Measurements from ENCODE around the gene MPL.

The MPL gene

DNA sequence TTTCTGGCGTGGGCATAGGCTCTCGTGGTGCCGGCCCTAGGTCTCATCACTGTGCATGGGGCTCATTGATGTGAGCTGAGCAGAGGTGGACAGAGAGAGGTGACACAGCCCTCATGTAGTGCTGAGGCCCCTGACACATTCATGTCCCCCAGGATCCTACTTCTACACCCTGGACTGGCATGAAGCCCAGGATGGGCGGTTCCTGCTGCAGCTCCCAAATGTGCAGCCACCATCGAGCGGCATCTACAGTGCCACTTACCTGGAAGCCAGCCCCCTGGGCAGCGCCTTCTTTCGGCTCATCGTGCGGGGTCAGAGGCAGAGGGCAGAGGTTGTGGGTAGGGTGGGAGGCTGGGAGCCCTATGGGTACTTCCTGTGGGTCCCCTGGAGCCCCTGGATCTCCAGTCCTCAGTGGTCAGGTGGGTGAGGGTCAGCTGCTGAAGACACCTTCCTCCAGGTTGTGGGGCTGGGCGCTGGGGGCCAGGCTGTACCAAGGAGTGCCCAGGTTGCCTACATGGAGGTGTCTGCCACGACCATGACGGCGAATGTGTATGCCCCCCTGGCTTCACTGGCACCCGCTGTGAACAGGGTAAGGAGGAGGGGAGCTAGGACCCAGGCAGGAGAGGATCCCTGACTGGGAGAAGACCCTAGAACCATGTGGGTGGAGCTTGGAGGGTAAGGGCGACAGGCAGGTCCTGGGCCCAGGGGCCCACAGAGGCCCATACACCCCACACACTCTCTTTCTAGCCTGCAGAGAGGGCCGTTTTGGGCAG is 30.7 kb upstream of the MPL start:
- no peak for DNase-seq (ENCODE audit: low spot score)

DNA sequence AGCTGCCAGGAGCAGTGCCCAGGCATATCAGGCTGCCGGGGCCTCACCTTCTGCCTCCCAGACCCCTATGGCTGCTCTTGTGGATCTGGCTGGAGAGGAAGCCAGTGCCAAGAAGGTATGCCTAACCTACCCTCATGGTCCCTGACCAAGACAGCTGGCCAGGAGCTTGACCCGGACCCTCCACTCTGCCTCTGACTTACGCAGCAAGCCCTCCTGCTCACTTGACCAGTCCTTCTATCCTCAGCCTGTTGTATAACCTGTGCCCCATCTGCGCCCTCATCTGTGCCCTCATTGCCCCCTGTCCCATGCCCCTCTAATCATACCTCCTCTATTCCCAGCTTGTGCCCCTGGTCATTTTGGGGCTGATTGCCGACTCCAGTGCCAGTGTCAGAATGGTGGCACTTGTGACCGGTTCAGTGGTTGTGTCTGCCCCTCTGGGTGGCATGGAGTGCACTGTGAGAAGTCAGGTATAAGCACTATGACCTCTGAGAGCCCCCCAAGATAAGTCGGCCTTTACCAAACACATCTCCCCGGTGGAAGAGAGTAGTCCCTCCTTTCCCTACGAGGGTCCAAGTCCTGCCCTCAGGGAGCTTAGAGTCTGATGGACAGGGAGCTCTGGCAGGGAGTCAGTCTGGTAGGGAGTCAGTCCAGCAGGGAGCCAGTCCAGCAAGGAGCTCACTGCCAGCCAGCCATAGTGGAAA is 30.0 kb upstream of the MPL start:
- DNase-seq (ENCODE audit: low spot score) = no peak

DNA sequence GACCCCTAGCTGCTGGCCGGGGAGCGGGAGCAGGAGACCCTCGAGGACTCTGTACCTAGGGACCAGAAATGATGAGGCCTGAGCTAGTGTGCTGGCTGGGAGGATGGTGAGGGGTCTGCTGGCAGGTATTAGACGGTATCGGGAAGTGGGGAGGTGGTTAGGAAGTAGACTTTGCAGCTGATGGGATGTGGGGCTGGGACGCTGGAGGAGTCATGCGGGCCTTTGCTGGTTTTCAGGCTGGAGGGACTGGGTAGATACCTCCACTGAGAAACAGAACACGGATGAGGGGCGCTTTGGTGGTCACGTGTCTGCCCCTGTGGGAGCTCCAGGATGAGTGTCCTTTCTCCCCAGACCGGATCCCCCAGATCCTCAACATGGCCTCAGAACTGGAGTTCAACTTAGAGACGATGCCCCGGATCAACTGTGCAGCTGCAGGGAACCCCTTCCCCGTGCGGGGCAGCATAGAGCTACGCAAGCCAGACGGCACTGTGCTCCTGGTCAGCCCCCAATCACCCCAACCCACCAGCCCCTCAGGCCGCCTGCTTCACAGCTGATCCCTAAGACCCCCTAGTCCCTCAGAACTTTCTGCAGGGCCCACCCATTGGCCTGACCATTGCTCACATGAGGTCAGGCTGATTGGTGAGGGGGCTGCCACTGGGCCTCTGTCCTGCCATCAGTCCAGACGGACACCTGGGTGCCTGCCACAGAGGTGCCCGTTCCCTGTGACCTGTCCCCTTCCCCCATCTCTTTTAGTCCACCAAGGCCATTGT is 28.8 kb upstream of the MPL start:
- no peak for DNase-seq (ENCODE audit: low spot score)

DNA sequence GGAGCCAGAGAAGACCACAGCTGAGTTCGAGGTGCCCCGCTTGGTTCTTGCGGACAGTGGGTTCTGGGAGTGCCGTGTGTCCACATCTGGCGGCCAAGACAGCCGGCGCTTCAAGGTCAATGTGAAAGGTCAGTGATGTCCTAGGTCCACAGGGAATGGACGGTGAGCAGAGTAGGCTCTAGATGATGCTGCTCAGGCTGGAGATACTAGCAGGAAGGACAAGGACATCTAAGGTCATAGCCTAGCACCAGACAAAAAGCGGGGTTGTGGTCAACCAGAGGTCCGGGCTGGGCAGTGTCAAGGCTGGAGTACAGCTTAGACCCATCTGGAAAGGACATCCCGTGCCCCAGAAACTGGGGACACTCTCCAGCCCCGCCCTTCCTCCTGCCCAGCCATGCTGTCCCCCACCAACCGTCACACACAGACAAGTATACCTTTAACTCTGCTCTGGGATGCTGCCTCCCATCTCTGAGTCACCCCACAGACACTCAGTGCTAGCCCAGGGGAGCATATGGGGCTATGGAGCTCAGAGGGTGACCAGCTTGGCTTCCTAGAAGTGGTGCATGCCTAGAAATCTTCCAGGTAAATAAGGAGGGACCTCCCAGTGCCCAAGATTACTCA is 28.1 kb upstream of the MPL start:
- no peak for DNase-seq (ENCODE audit: low spot score)

DNA sequence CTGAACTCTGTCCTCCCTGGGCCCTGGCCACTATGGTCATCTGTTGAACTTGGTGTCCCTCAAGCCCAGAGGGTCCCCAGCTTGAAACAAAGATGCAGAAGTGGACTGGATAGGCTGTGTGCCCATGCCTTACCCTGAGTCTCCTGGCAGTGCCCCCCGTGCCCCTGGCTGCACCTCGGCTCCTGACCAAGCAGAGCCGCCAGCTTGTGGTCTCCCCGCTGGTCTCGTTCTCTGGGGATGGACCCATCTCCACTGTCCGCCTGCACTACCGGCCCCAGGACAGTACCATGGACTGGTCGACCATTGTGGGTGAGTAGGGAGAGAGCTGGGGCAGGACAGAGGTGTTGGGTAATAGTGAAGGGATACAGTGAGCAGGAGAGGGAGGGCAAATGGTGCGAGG is 26.1 kb upstream of the MPL start:
- DNase-seq (ENCODE audit: low spot score) = no peak

DNA sequence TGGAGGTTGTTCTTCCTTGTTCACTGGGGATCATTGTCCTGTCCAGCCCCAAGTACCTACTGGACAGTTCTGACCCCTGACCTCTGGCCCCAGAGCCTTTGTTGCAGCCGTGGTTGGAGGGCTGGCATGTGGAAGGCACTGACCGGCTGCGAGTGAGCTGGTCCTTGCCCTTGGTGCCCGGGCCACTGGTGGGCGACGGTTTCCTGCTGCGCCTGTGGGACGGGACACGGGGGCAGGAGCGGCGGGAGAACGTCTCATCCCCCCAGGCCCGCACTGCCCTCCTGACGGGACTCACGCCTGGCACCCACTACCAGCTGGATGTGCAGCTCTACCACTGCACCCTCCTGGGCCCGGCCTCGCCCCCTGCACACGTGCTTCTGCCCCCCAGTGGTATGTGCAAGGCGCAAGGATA is 25.4 kb upstream of the MPL start:
- no peak for DNase-seq (ENCODE audit: low spot score)

DNA sequence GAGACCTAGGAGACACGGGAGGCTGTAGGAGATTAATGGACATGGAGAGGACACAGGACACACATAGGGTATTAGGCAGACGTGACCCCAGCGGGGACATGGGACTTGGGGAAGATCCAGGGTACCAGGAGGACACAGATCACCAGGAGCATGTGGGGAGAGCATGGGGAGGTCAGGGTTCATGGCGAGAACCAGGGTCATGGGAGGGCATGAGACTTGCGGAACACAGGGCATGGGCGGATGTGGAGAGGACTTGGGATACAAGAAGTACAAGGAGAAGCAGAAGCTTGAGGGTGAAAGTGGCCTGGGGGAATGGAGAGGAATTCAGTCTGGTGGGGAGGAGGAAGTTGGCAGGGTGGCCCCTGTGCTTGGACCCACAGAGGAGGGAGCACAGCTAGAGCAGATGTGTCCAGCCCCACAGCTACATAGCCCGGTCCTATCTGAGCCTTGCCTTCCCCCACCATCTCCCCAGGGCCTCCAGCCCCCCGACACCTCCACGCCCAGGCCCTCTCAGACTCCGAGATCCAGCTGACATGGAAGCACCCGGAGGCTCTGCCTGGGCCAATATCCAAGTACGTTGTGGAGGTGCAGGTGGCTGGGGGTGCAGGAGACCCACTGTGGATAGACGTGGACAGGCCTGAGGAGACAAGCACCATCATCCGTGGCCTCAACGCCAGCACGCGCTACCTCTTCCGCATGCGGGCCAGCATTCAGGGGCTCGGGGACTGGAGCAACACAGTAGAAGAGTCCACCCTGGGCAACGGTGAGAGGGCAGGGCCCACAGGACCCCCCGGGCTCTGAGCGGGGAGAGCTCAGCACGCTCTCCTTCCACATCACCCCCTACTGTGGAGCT is 24.7 kb upstream of the MPL start:
- no peak for DNase-seq (ENCODE audit: low spot score)

DNA sequence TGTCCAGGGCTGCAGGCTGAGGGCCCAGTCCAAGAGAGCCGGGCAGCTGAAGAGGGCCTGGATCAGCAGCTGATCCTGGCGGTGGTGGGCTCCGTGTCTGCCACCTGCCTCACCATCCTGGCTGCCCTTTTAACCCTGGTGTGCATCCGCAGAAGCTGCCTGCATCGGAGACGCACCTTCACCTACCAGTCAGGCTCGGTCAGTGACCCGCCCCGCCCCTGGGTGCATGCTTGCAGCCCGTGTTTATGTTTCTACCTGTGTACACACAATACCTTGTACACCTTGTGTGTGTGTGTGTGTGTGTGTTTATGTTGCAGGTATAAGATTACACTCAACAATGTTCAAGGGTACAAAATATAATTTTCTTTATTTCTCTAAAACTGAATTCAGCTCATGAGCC is 23.8 kb upstream of the MPL start:
- no peak for DNase-seq (ENCODE audit: low spot score)

DNA sequence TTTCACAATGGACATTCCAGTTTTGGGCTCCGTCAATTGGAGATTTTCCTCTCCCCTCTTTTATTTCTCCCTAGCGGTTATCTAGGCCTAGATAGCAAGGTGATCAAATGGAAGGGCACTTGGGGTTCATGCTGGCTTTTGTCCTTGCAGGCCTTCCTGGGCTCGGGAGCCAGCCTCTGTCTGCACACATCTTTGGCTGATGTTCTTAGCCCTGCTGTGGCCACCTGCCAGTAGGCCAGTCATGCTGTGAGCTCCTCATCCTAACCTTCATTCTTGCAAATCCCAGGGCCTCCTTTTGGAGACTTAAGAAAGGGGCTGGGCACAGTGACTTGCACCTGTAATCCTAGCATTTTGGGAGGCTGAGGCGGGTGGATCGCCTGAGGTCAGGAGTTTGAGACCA is 23.4 kb upstream of the MPL start:
- DNase-seq (ENCODE audit: low spot score) = no peak

DNA sequence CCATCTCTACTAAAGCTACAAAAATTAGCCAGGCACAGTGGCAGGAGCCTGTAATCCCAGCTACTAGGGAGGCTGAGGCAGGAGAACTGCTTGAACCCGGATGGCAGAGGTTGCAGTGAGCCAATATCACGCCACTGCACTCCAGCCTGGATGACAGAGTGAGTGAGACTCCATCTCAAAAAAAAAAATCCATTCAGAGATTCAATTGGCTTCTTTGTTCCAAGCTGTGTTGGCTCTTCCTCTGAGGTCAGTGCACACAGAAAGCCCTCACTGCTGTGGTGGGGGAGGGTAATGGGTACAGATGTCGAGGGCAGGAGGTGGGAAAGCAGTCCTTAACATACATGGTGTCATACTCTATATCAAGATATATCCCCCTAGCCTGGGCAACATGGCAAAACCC is 22.1 kb upstream of the MPL start:
- no peak for DNase-seq (ENCODE audit: low spot score)

DNA sequence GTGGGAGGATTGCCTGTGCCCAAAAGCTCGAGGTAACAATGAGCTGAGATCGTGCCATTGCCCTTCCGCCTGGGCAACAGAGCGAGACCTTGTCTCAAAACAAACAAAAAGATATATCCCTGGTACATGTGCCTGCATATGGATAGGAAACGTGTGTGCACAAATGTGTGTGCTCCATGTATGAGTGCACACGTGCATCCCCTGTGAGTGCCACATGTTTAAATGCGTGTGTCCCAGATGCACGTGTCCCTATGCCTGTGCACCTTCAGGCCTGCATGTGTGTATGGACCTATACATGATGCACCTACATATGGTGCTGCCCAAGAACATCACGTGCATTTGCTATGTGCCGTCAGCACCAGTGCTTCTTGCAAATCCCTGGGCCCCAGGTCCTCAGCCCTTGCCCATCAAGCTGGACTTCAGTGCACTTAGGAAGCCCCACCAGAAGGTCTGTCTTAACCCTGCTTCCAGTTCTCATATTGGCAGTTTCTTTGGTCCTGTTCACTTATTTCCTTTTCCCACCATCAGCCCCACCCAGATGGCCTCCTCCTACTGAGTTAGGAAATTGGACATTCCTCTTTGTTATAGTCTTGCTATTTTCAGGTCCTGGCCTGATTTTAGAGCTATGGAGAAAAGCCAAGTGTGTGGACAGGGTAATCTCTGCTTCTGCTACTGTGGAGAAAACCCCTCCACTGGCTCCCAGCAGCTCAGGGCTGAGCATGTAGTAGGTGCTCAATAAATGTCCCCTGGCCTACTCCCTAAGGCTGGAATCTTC is 21.5 kb upstream of the MPL start:
- no peak for DNase-seq (ENCODE audit: low spot score)

DNA sequence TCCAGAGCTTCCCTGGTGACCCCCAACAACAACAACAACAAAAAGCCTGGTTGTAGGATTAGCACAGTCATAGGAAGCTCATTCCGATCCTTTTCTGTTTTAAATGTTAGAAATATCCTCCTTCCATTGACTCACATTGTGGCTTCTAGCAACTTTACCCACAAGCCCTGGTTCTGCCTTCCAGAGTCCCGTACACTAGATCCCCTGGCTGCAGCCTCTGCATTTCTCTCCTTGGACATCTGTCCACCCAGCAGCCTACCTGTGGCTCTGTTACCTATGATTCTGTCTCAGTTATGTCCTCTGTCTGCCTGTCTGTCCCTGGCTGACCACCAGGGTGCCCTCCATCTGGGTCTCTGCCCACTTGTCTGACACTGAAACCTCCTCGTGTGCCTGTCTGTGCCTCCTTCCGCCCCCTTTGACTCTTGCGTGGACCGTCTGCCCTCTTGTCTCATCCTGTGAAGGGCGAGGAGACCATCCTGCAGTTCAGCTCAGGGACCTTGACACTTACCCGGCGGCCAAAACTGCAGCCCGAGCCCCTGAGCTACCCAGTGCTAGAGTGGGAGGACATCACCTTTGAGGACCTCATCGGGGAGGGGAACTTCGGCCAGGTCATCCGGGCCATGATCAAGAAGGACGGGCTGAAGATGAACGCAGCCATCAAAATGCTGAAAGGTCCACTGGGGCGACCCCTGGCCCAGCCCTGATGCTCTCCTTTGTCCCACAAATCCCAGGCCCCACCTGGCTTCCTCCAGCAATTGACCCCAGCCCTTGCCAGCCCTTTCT is 20.7 kb upstream of the MPL start:
- DNase-seq (ENCODE audit: low spot score) = no peak

DNA sequence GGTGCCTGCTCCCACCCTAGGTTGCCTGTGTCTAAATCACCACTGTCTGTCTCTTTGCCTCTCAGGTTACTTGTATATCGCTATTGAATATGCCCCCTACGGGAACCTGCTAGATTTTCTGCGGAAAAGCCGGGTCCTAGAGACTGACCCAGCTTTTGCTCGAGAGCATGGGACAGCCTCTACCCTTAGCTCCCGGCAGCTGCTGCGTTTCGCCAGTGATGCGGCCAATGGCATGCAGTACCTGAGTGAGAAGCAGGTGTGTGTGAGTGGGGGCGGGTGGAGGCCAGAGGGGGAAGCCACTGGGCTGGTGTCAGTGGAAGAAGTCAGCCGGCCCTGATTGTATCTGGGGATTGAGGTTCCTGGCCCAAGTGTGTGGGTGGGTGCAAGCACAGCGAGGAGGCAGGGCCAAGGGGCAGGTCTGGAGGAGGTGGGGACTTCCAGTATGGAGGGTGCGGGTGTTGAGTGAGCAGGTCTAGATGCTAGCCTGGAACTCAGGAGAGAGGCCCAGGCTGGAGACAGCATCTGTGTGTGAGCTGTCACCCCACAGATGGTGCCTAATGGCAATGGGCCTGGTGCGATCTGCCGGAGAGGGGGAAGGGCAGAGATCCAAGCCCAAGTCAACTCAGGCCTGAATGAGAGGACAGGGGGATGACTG is 19.7 kb upstream of the MPL start:
- DNase-seq (ENCODE audit: low spot score) = no peak

DNA sequence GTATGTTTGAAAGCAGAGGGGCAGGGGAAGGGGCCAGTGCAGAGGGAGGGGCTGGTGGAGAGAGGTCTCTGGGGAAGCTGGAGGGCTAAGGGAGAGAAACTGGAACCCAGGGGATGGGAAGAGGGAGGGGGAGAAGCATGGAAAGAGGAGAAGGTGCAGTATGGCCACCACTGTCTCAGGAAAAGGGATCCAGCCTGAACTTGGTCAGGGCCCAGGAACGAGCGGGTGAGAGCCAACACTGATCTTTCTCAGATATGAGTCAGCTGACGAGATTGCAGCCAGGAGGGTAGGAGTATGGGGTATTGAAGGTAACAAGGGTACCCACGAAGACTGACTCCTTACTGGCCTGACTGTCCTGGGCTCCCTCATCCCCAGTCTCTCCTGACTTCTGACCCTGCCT is 18.8 kb upstream of the MPL start:
- no peak for DNase-seq (ENCODE audit: low spot score)

DNA sequence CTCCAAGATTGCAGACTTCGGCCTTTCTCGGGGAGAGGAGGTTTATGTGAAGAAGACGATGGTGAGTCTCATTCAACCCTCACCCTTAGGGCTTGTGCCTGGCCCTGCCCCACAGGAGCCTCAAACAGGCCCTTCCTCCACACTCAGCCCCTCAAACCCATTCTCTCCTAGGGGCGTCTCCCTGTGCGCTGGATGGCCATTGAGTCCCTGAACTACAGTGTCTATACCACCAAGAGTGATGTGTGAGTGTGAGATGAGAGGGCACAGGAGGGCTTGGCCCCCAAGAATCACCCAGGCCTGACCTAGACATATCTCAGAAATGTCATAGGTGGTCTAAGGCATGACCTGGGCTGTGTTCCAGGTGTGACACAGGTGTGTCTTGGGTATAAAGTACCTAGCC is 18.3 kb upstream of the MPL start:
- DNase-seq (ENCODE audit: low spot score) = no peak

DNA sequence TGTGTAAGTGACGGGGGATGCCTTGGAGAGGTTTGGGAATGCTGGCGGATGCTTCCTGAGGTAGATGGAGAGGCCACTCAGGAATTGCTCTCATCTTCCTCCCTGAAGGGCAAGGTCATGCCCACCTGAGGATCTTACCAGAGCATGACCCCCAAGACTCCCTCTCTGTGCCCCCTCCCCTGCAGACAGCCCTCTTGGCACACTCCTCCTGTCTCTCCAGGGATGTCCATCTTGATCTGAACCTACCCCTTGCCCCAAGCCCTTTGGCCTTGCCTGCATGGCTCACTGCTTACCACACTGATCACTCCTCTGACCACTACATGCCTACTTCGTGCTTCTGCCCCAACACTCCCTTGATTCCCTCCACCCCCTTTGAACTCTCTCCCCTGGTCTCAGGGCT is 17.9 kb upstream of the MPL start:
- no peak for DNase-seq (ENCODE audit: low spot score)

DNA sequence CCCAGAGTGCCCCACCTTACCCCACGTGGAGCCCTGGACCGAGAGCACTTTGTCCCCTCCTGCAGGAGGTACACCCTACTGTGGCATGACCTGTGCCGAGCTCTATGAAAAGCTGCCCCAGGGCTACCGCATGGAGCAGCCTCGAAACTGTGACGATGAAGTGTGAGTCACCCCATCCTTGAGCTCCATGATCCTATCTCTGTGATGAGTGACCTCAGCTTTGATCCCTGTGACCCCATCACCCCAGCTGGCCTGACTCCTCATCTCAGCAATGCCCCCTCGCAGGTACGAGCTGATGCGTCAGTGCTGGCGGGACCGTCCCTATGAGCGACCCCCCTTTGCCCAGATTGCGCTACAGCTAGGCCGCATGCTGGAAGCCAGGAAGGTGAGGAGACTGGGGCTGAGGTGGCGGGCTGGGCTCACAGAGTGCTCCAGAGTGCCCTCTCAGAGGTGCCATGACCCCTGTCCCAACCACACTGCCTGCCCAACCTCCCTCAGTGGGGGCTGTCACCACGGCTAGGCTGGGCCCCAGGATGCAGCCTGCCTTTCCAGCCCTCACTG is 16.2 kb upstream of the MPL start:
- no peak for DNase-seq (ENCODE audit: low spot score)

DNA sequence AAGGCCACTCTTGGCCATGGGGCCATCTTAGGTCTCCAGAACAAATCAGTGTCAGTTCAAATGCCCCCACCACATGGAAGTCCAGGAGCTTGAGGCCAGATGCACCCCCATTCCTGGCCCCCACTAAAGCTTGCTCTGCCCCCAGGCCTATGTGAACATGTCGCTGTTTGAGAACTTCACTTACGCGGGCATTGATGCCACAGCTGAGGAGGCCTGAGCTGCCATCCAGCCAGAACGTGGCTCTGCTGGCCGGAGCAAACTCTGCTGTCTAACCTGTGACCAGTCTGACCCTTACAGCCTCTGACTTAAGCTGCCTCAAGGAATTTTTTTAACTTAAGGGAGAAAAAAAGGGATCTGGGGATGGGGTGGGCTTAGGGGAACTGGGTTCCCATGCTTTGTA is 15.1 kb upstream of the MPL start:
- DNase-seq (ENCODE audit: low spot score) = no peak

DNA sequence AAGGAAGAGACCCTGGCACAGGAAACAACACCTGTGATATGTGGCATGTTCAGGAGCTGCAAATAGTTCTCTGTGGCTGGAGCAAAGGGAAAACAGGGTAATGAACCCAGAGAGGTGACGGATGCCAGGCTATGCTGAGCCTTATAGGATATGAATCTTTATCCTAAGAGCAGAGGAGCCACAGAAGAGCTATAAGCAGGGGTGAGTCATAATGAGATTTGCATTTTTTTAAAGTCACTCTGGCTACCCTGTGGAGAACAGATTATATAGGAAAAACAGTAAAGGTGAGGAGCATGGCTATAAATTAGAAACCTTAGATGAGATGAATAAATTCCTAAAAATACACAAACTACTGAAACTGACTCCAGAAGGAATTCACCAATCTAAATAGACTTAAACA is 12.8 kb upstream of the MPL start:
- no peak for DNase-seq (ENCODE audit: low spot score)
